Central memory CD4-positive, alpha-beta T cell (primary cell): ENCODE data around the gene KRTAP24-1.

Source experiments
- DNase-seq: peaks from one replicate; pipeline ENCODE4 v3.0.0; 2022

KRTAP24-1 gene

GRCh38 chr21:30234050-30234449, 48.7 kb downstream of the KRTAP24-1 start:
- no peak for DNase-seq

DNA sequence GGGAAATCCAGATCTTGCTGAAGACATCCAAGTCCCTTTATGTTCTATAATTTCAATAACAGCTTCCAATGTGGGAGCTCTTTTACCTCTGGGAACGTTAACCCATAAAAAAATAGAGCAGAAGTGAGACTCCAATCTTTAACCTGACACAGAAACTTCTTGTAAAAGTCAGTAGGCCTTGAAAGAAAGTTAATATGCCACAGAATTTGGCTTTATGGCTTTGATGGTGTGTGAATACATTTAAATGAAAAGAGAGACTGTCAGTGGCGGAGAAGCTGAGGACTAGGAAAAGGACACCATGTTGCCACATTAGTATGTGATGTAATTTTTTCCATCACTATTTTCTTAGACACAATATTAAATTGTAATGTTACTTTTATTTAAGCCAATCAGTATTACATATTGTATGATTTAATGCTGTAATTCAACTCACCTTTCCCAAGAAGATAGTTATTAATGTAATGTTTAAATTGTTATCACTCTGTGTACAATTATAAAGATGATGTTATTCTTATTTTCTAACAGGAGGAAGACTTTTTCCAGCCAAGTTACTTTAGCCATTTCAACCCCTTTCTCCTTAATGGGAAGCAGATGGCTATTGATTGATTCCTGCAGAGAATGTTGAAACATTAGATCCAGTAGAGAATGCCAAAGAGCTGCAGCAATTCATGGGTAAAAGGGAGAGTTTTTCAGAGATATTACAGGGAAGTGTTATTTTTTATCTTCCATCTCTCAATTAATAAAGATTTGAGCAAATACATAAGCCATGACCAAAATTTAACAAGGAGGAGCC, 49.3 kb downstream of the KRTAP24-1 start:
- DNase-seq: no peak

- DNase-seq: no peak
Measured at GRCh38 chr21:30232011-30232410, 50.7 kb downstream of the KRTAP24-1 start.
